Activated gamma-delta T cell (primary cell): Measurements from ENCODE around the gene OR10A4.
"Not testable (repeated sequence)": the region's sequence is repeated elsewhere in the genome, so short reads cannot be mapped to it uniquely, and the experiment has no call there.

Experiments used
- DNase-seq: peaks from one replicate; lab custom pipeline; 2025; lab: John Stamatoyannopoulos, UW

The OR10A4 gene

GRCh38 chr11:6898911-6899310, 22.5 kb downstream of the OR10A4 start:
- no peak for DNase-seq

DNA sequence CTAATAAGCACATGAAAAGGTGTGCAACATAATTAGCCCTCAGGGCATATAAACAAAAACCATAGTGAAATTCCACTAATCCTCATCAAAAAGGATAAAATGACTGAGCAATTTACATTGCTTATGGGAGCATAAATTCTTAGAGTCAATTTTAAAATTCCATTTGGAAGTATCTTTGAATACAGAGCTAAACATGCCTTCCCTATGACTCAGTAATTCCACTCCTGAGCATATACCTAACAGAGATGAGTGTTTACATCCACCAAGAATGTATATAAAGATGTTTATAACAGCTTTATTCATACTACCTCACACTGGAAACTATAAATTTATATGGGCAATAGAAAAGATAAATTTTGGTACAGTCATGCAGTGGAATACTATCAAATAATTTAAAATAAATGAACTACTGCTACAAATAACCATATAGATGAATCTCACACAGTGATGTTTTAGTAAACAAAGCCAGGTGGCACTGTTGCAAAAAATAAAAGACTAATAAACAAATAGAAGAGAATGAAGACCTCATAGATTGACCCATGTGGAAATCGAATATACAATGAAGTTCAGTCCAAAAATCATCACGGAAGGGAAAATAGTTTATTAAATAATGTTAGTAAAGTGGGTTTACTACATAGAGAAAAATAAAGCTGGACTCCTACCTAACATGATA, 24.0 kb downstream of the OR10A4 start:
- DNase-seq, result no peak

DNA sequence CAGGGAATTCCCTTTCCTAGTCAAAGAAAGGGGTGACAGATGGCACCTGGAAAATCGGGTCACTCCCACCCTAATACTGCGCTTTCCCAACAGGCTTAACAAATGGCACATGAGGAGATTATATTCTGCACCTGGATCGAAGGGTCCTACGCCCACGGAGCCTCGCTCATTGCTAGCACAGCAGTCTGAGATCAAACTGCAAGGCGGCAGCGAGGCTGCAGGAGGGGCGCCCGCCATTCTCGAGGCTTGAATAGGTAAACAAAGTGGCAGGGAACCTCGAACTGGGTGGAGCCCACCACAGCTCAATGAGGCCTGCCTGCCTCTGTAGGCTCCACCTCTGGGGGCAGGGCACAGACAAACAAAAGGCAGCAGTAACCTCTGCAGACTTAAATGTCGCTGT, 28.4 kb downstream of the OR10A4 start:
- not testable (repeated sequence) for DNase-seq

- no peak for DNase-seq
Observed at GRCh38 chr11:6911378-6911777, 35.0 kb downstream of the OR10A4 start.

DNA sequence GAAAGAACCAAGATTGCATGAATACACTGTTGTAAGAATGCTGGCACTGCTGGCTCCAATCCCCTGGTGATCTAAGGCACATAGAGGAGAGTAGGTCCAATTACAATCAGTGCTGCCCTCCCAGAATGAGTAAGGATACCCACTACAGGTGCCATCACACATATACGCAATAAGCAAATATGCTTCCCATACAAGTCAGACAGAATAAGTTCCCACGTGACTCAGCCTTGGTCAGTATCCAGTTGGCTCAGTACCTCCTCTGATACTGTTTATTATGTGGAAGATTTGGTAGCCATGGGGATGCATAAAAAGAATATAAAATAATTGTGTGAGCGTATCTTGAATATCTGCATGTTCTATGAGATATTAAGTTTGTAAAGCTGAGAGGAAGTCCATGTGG, 35.5 kb downstream of the OR10A4 start:
- no peak for DNase-seq

- no peak for DNase-seq
Observed at GRCh38 chr11:6919698-6920097, 43.3 kb downstream of the OR10A4 start.

GRCh38 chr11:6920702-6921101, 44.3 kb downstream of the OR10A4 start, which contains the start of gene OR2D3:
Gene OR2D3 (plus strand): TSS chr11:6921002. CDS start chr11:6921002, 0 bp downstream.
- DNase-seq, result no peak

- DNase-seq, result no peak
Observed at GRCh38 chr11:6925007-6925577, 48.7 kb downstream of the OR10A4 start.

DNA sequence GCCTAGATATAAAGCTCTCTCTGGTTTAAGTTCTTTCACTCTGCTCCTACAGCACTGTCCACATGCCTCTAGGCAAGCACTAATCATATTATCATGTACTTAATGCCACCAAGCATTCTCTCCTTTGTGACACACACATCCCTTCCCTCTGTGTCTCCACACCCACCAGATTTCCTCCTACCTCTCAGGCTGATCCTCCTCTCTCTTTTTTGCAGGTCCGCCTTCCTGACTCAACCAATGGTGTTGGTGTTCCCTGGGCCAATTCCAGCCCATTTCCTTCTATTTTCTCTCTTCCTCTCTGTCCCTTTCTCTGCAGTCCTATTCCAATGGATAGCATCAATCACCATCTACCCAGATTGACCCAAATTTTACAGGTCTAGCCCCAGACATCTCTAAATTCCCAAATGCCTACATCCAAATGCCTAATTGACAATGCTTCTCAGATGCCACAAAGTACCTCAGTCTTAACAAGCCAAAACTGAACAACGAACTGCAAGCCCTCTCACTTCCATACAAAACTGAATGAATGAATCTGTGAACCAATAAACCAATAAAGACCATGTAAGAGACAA, 49.3 kb downstream of the OR10A4 start:
- DNase-seq, result no peak

DNA sequence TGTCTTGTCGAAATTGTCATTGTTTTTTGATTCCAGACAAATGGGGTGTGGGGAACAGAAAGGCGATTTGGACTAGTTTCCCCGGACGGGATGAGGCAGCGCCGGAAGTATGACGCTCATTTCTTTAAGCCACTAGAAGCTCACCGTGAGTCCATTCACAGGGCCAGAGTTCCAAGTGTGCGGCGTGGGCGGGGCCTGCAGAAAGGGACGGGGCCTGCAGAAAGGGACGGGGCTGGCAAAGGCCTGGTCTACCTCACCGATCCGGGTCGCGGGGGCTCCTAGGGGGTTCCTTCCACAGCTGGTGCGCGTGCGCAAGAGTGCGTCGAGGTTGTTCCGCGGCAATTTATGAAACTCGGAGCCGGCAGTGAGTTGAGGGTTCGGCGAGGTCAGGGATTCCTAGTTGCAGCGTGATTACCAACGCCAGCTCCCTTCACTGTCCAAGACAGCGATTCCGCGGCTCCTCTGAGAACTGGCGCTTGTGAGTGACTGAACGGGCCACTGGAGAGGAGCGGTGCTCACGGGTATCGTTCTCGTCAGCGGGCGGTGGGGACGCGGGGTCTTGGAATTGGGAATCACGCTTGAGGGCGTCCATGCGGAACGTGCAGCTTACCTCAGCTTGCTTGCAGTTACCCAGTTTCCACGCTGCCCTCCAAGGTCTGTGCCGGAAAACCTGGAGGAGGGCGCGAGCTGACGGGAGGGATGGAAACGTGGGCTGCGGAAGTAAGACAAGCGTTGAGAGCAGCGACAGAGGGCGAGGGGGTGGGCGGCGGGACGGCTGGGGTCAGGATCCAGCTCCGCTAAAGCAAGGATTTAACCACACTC, 50.0 kb downstream of the OR10A4 start, which contains the start of gene ZNF215:
Gene ZNF215 (plus strand): TSS at position 219 of the 822 bp plus-strand sequence. CDS start 5,847 bp downstream, outside the sequence.
- no peak for DNase-seq

GRCh38 chr11:6927030-6927617, 50.7 kb downstream of the OR10A4 start:
- no peak for DNase-seq
